ENCODE results near the gene DRC1.

DNA sequence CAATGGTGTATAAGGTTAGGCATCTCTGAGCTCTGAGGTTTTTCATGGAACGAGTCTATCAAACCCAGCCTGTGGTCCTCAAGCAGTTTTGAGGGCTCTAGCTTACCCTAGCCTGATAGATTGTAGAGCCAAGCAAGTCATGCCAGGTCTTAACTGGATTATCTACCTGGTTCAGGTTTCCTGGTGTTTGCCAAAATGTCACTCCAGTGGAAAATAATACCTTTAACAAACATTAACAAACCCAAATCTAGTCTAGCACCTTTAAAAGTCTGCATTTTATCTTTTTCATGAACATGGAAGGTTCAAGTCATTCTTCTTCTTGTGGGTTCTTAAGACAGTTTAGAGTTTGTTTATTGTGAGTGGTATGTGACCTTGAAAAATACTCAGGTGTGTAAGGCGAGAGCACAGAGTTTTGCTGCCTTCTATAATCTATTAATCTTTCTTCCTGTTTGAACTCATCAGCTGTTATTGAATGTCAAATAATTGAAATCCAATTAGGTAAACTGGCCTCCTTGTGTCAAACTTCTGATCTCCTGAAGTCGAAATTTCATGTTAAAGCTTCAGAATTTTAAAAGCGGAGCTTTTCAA, 41.7 kb upstream of the DRC1 start:
- TF ChIP-seq, protein P1, sequence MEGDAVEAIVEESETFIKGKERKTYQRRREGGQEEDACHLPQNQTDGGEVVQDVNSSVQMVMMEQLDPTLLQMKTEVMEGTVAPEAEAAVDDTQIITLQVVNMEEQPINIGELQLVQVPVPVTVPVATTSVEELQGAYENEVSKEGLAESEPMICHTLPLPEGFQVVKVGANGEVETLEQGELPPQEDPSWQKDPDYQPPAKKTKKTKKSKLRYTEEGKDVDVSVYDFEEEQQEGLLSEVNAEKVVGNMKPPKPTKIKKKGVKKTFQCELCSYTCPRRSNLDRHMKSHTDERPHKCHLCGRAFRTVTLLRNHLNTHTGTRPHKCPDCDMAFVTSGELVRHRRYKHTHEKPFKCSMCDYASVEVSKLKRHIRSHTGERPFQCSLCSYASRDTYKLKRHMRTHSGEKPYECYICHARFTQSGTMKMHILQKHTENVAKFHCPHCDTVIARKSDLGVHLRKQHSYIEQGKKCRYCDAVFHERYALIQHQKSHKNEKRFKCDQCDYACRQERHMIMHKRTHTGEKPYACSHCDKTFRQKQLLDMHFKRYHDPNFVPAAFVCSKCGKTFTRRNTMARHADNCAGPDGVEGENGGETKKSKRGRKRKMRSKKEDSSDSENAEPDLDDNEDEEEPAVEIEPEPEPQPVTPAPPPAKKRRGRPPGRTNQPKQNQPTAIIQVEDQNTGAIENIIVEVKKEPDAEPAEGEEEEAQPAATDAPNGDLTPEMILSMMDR (IDR thresholded peaks at IDR 0.05), result no peak
- no peak for TF ChIP-seq EP300 (IDR thresholded peaks at IDR 0.05)

All from esophagus muscularis mucosa (tissue), 3 donors.